Panc1 (cell line): Measurements from ENCODE around the gene CCBE1.

Source experiments
- POLR2AphosphoS5 ChIP-seq: IDR thresholded peaks from 2 replicates; pipeline ENCODE4 v1.6.1; 2012; ENCODE audit warnings: mild to moderate bottlenecking, low read depth, low read length, moderate library complexity
- SIN3A ChIP-seq: IDR thresholded peaks from 2 replicates; pipeline ENCODE4 v1.6.1; 2012; ENCODE audit warnings: low read depth, mild to moderate bottlenecking, low read length, moderate library complexity, borderline replicate concordance; ENCODE audit not compliant: insufficient read depth
- TF ChIP-seq, protein P1 (sequence below): fragments of 450-650 bp; IDR thresholded peaks from 2 replicates; pipeline ENCODE4 v1.5.1; 2017; ENCODE audit warnings: mild to moderate bottlenecking

DNA sequence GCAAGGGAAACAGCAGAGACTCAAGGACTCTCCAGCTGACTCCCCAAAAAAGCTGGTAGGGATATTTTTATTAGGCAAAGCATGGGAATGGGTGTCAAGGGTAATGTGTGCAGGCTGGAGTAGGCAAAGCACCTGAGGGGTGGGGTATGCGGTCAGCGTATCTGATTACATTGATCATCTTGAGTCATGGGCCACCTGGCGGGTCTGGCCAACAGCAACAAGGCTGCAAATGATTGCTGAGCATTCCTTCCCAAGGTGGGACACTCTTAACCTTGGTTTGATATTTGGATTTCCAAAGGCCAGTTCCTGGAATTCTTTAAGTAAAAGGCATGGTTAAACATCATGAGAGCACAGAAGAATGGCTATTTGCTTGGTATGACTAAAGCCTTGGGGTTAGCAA lies 32.6 kb upstream of the CCBE1 start:
- TF ChIP-seq, protein P1, sequence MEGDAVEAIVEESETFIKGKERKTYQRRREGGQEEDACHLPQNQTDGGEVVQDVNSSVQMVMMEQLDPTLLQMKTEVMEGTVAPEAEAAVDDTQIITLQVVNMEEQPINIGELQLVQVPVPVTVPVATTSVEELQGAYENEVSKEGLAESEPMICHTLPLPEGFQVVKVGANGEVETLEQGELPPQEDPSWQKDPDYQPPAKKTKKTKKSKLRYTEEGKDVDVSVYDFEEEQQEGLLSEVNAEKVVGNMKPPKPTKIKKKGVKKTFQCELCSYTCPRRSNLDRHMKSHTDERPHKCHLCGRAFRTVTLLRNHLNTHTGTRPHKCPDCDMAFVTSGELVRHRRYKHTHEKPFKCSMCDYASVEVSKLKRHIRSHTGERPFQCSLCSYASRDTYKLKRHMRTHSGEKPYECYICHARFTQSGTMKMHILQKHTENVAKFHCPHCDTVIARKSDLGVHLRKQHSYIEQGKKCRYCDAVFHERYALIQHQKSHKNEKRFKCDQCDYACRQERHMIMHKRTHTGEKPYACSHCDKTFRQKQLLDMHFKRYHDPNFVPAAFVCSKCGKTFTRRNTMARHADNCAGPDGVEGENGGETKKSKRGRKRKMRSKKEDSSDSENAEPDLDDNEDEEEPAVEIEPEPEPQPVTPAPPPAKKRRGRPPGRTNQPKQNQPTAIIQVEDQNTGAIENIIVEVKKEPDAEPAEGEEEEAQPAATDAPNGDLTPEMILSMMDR, result no peak
- no peak for TF ChIP-seq SIN3A
- no peak for TF ChIP-seq POLR2AphosphoS5
